ENCODE results near the gene RDH5.

GRCh38 chr12:55760663-55761062 lies 40.5 kb downstream of the RDH5 start:
- no peak for TF ChIP-seq SPI1 (IDR thresholded peaks at IDR 0.05; ENCODE audit: low read depth, low read length)
- no peak for TF ChIP-seq POLR2AphosphoS5 (IDR thresholded peaks at IDR 0.05; ENCODE audit: low read depth, low read length)
